Measurements from ENCODE around the gene DEFB132. TPM values are rescaled to one million over a fixed set of nuclear protein-coding genes. Genes with fewer than 3 reads are reported as not detected.

DEFB132 gene
- total and polyA plus RNA-seq, 9 of the 15 experiments (the other 6 are each of a cell fraction or from before 2014, with no cell fraction given) = not detected

- TF ChIP-seq ZBTB40 (IDR thresholded peaks at IDR 0.05) (peak; percentile 60), ZBTB40 (CRISPR knock-in tag; IDR thresholded peaks at IDR 0.05) (no peak), ZNF324 (CRISPR knock-in tag; IDR thresholded peaks at IDR 0.05) (0 out of 2 replicates have a peak, but pooled peaks have one; percentile 53), CBX2 (IDR thresholded peaks at IDR 0.05; ENCODE audit: insufficient read depth, low read length, poor library complexity, severe bottlenecking) (no peak), ZNF354B (CRISPR knock-in tag; IDR thresholded peaks at IDR 0.05) (no peak), CCNT2 (IDR thresholded peaks at IDR 0.05; ENCODE audit: borderline replicate concordance, extremely low read depth, insufficient read length, low read depth, low read length) (peak; percentile 92), ARNT (IDR thresholded peaks at IDR 0.05) (no peak), TRIM28 (IDR thresholded peaks at IDR 0.05) (peak; percentile 28; the same call in 1 of the 2 replicates), HOMEZ (CRISPR knock-in tag; IDR thresholded peaks at IDR 0.05) (no peak), STAT6 (CRISPR knock-in tag; IDR thresholded peaks at IDR 0.05) (no peak), MXI1 (IDR thresholded peaks at IDR 0.05; ENCODE audit: low read depth, low read length) (no peak), ZKSCAN1 (IDR thresholded peaks at IDR 0.05; ENCODE audit: low read depth, low read length) (peak; percentile 61; the same call in 1 of the 2 replicates)
Observed at GRCh38 chr20:297098-297924, 39.8 kb downstream of the DEFB132 start, which contains the start of gene ZCCHC3 (continued).
